NCI-H1694 (cell line): ENCODE results near the gene TMIGD2.
"Not testable (repeated sequence)": the region's sequence is repeated elsewhere in the genome, so short reads cannot be mapped to it uniquely, and the experiment has no call there.

Source experiments
- DNase-seq: peaks from one replicate; lab custom pipeline; 2025; lab: John Stamatoyannopoulos, UW

TMIGD2 gene

DNA sequence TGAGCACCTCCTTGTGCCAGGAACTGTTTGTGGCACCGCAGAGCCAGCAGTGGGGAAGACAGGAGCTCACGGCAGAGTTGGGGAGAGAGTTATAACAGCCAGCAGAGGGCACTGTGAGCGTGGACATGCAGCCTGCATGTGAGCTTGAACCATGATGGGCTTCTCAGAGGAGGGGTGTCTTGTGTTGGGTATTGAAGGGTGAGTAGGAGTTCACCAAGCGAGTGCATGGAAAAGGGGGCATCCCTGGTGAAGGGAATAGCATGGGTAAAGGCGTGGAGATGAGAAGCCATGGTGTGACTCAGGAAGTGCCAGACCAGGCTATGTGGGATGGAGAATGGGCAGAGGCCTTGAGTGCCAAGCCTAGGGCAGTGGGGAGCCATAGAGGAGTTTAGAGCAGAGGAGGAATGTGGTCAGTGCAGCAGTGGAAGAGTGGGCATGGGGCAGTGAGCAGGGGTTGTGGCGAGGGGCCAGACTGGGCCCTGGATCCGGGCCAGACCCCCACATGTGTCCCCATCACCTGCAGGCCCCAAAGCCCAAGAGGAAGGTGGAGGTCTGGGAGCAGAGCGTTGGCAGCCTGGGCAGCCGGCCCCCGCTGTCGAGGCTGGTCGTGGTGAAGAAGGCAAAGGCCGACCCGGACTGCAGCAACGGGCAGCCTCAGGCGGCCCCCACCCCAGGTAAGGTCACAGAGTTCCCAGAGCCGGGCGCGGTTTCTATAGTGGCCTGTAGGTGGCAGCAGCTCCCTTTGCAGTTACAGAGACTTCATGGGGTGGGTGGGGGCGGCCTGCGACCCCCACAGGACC, 34.9 kb downstream of the TMIGD2 start:
- peak; percentile 32 for DNase-seq

DNA sequence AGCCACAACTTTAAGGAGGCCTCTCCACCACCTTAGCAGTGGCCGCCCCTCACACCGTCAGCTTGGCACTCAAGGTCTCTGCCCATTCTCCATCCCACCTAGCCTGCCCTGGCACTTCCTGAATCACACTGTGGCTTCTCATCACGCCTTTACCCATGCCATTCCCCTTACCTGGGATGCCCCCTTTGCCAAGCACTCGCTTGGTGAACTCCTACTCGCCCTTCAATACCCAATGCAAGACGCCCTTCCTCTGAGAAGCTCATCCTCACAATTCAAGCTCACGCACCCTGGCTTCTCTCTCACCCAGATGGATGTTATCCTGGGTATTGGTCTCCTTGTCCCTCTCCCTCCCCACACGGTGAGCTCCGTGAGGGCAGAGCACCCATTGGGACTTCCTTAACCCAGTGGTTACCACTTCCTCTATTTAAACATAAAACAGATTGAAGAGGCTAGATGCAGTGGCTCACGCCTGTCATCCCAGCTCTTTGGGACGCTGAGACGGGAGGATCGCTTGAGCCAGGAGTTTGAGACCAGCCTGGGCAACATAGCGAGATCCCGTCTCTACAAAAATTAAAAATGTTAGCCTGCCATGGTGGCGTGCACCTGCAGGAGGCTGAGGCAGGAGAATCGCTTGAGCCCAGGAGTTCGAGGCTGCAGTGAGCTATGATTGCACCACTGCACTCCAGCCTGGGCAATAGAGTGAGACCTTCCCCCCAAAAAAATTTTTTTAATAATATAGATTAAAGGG, 35.8 kb downstream of the TMIGD2 start:
- no peak for DNase-seq

DNA sequence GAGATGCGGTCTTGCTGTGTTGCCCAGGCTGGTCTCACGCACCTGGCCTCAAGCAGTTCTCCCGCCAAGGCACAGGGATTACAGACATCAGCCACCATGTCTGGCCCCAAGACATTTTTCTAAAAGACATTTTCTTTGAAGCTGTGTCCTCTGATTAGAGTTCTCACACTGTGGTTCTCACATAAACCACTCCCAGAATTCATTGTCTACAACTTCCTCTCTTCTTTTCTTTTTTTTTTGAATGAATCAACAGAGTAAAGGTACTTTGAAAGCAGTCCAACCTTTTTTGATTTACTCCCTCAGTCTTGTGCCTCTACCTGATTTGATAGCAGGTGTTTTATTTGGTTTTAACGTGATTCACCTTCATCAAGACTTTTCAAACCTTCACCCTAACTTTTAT, 37.4 kb downstream of the TMIGD2 start:
- no peak for DNase-seq

DNA sequence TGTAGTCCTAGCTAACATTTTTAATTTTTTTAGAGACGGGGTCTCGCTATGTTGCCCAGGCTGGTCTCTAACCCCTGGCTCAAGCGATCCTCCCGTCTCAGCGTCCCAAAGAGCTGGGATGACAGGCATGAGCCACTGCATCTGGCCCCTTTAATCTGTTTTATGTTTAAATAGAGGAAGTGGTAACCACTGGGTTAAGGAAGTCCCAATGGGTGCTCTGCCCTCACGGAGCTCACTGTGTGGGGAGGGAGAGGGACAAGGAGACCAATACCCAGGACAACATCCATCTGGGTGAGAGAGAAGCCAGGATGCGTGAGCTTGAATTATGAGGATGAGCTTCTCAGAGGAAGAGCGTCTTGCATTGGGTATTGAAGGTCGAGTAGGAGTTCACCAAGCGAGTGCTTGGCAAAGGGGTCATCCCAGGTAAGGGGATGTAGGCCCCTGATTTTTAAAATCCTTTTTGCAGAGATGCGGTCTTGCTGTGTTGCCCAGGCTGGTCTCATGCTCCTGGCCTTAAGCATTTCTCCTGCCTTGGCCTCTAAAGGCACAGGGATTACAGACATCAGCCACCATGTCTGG, 41.5 kb downstream of the TMIGD2 start:
- no peak for DNase-seq

DNA sequence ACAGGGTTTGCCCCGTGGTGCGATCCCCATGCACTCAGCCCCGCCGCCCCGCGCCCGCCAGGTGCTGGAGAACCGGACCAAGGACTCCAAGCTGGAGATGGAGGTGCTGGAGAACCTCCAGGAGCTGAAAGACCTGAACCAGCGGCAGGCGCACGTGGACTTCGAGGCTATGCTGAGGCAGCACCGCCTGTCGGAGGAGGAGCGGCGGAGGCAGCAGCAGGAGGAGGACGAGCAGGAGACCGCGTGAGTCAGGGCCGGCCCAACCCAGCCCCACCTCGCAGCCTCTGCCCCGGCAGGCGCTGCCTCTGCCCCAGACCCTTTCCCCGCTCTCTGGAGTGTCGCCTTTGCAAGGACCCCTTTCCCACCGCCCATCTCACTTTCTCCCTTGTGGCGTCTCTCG, 44.0 kb downstream of the TMIGD2 start:
- no peak for DNase-seq

DNA sequence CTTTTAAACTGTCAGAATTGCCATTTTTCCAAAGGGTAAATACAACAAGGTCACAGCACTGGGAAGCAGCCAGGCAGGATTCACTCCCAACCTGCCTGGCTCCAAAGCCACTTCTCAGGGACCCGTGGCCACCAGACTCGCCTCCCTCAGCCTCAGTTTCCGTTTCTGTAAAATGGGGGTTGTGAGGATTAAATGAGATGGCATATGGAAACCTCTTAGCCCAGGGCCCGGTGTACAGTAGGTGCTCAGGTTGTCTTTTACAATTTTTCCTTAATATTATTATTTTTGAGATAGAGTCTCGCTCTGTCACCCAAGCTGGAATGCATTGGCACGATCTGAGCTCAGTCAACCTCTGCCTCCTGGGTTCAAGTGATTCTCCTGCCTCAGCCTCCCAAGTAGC, 45.2 kb downstream of the TMIGD2 start:
- no peak for DNase-seq

DNA sequence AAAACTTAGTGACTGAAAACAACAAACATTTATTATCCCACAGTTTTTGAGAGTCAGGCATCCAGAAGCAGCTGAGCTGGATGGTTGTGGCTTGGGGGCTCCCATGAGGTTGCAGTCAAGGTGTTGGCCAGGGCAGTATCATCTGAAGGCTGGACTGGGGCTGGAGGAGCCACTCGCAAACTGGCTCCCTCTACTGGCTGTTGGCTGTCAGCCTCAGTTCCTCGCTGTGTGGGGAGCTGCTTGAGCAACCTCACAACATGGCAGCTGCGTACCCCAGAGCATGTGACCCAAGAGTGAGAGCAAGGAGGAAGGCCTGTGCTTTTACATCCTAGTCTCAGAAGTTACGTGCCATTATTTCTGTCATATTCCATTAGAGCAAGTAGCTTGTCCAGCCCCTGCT, 45.6 kb downstream of the TMIGD2 start:
- no peak for DNase-seq

DNA sequence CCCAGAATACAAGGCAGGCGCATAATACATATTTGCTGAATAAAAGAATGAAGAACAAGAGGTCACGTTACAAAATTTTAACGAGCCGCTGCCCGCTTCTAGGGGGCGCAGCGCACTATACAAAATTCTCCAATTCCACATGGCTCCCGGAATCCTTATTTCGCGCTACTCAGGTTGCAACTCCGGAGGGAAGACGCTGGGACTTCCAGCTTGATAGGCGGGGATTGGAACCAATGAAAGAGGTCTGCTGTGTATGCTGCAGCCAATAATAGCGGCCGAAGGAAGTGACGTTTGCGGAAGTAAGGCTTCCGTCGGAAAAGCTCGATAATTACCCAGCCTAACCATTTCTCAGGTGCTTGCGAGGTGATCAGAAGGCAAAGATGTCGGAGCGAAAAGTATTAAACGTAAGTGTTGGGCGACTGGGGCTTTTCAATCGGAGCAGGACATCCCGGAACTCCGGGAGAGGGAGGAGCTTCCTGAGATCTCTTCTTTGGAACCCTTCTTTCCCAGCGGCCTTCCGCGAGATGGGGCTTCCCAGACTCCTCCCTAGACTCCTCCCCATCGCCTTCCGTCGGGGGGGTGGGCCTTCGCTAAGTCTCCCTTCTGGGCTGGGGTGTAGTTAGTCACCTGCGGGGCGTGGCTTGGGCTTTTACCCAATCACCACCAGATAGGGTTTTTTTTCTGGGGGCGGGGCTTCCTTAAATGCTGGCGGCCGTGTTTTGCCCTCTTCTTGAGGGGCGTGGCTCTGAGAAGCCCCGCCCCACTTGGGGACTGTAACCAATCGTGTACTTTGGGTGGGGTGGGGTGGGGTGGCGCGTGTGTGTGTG, 55.2 kb downstream of the TMIGD2 start, which contains the start of gene YJU2:
TSS of gene YJU2 (plus strand) at position 314 of the 827 bp plus-strand sequence. CDS start at position 381, 67 bp downstream.
- DNase-seq = peak; percentile 98

DNA sequence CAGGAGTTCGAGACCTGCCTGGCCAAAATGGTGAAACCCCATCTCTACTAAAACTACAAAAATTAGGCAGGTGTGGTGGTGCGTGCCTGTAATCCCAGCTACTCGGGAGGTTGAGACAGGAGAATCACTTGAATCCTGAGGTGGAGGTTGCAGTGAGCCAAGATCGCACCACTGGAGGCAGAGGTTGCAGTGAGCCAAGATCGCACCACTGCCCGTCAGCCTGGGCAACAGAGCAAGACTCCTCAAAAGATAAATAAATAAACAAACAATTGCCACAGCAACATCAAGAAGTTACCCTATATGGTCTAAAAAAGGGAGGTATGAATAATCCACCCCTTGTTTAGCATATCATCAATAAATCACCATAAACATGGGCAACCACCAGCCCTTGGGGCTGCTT, 56.3 kb downstream of the TMIGD2 start:
- not testable (repeated sequence) for DNase-seq
